ENCODE measurements around the gene PIKFYVE.

Gene PIKFYVE

DNA sequence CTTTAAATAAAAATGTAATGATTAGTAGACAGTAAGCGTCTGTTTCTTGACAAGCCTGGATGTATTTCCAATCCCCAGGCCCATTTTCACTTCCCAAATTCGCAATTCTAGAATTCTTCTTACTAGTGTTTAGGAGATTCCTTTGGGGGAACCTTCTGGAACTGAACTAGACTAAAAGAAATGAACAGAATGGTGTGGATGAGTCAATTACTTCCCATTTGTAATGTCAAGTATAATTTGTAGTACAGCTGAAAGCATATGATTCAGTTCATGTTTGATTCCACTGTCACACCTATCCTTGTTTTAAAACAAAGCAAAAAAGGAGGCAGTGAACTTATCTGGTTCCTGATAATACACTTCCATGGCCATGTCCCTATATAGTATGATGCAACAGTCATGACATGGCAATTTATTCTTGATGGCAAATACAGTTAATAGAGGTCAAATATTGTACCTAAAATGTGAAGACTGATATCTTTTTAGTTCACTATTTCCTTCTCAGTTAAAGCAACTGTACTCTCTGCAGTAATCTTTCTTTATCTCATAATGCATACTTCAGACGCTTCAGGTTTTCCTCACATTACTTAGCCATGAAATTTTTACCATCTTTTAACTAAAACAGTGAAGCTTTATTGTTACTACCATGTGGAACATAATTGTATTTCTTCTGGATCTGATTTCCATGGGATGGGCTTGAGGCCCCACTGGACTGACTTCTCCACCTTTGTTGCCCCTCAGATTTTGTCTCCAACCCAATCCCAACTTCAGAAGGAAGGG, 13.2 kb upstream of the PIKFYVE start:
- peak overlapping the region; percentile 96 for H3K4me3 ChIP-seq (ENCODE audit: low read depth, low read length)
- TF ChIP-seq POLR2A (IDR thresholded peaks at IDR 0.05; ENCODE audit: extremely low read depth, insufficient read length) = no peak
- TF ChIP-seq MYC (IDR thresholded peaks at IDR 0.05; ENCODE audit: low read depth, low read length) = no peak
- TF ChIP-seq, protein P1, sequence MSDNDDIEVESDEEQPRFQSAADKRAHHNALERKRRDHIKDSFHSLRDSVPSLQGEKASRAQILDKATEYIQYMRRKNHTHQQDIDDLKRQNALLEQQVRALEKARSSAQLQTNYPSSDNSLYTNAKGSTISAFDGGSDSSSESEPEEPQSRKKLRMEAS (IDR thresholded peaks at IDR 0.05; ENCODE audit: low read depth, low read length) = no peak
- TF ChIP-seq, protein P2, sequence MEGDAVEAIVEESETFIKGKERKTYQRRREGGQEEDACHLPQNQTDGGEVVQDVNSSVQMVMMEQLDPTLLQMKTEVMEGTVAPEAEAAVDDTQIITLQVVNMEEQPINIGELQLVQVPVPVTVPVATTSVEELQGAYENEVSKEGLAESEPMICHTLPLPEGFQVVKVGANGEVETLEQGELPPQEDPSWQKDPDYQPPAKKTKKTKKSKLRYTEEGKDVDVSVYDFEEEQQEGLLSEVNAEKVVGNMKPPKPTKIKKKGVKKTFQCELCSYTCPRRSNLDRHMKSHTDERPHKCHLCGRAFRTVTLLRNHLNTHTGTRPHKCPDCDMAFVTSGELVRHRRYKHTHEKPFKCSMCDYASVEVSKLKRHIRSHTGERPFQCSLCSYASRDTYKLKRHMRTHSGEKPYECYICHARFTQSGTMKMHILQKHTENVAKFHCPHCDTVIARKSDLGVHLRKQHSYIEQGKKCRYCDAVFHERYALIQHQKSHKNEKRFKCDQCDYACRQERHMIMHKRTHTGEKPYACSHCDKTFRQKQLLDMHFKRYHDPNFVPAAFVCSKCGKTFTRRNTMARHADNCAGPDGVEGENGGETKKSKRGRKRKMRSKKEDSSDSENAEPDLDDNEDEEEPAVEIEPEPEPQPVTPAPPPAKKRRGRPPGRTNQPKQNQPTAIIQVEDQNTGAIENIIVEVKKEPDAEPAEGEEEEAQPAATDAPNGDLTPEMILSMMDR (IDR thresholded peaks at IDR 0.05; ENCODE audit: low read depth, low read length) = no peak
- peak; percentile 39 for DNase-seq (ENCODE audit: low read depth)

DNA sequence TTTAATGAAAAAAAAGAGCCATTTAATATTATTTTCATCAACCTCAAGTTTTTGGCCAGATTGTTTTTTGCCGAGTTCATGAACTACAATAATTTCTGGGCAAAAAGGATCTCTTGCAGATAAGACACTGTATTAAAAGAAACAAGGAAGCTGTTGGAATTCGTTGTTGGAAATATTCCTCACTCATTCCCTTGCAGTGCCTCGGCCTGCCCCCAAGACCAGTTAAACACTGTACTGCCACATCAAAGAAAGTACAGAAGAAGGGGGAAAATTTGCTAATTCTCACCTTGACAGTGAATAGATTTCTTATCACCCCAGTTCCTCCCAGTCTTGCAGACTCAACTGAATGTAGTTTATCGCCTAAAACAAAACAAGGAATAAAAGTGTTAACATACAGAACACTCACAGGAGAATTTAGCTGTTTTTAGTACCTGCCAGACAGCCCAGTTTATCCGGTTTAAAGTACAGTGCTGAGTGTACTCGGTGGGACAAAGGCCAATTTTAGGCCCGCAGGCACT, 12.4 kb upstream of the PIKFYVE start:
- no peak for DNase-seq (ENCODE audit: low read depth)
- TF ChIP-seq, protein P2 (IDR thresholded peaks at IDR 0.05; ENCODE audit: low read depth, low read length) = no peak
- no peak for TF ChIP-seq MYC (IDR thresholded peaks at IDR 0.05; ENCODE audit: low read depth, low read length)
- peak overlapping the region; percentile 96 for H3K4me3 ChIP-seq (ENCODE audit: low read depth, low read length)

DNA sequence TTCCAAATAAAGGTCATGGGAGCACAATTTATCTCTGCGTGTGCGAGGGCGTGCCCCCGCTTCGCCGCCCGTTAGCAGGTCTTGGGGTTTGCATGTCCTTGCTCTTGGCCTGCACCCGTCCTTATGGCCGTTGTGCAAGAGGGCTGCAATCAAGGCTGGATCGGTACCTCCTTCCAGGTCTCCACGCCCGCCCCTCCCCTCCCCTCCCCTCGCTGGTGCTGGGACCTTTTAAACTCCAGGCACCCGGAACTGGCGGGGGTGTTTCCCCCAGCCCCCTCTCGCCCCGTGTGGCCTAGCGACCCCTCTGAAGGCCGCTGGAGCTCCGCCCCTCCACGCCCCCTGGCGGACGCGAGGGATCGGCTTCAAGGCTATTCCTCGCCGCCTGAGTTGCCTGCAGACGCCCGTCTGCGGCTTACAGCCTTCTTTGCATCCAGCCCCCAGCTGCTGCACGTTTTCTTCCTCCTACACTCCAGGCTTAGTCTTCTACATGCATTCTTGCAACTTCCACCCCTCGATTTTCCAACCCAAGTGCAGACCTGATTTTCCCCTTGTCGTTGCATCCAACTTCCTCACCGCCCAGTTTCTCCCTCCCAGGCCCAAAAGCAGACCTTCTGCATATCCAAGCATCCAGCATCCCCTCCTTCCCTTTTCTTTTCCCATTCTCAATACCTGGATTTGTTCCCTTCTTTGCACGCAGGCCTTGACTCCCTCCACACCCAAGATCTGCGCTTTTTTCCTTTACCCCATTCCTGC, 11.8 kb upstream of the PIKFYVE start:
- TF ChIP-seq MYC (IDR thresholded peaks at IDR 0.05; ENCODE audit: low read depth, low read length) = peak; percentile 65; the same call in 1 of the 2 replicates
- TF ChIP-seq, protein P2 (IDR thresholded peaks at IDR 0.05; ENCODE audit: low read depth, low read length) = peak; percentile 64
- TF ChIP-seq POLR2A (IDR thresholded peaks at IDR 0.05; ENCODE audit: extremely low read depth, insufficient read length) = no peak
- TF ChIP-seq, protein P1 (IDR thresholded peaks at IDR 0.05; ENCODE audit: low read depth, low read length) = peak; percentile 70; the same call in 1 of the 2 replicates
- peak; percentile 95 for DNase-seq (ENCODE audit: low read depth)
- H3K4me3 ChIP-seq (ENCODE audit: low read depth, low read length) = peak overlapping the region; percentile 96

DNA sequence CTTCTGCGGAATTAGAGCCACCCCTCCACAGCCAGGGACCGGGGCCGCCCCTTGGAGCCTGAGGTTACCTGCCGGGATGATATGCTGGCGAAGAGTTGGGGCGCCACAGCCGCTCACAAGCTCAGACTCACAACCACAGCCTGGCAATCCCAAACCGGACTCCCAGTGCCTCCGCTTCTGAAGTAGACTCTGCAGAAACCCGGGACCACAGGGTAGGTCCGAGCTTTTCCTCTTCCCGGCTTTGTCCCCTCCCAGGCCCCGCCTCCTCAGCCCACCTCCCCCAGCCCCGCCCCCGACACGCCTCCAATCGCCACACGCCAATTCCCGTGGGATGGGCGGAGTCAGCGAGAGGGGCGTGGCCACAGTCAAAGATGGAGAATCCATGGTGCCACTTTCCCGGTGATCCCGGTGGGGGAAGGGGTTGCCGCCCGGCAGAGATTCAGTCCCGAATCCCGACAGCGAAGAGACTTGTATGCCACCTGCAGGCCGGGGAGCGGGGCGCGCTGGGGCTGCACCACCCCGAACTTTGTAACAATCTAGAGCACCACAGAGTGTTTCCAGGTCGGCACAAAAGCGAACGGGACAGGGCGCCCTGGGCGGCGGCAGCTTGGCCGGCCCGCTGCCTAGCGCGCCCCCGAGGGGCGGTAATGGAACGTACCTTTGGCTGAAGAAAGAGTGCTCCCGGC, 11.0 kb upstream of the PIKFYVE start, which contains the start of gene IDH1:
TSS of gene IDH1 (minus strand) at position 201 of the 686 bp plus-strand sequence. CDS start 3,520 bp downstream, outside the sequence.
- peak; percentile 92 for DNase-seq (ENCODE audit: low read depth)
- TF ChIP-seq POLR2A (IDR thresholded peaks at IDR 0.05; ENCODE audit: extremely low read depth, insufficient read length) (peak; percentile 54), MYC (IDR thresholded peaks at IDR 0.05; ENCODE audit: low read depth, low read length) (no peak; the same call in 1 of the 2 replicates)
- TF ChIP-seq, protein P2 (IDR thresholded peaks at IDR 0.05; ENCODE audit: low read depth, low read length) = peak; percentile 71
- TF ChIP-seq, protein P1 (IDR thresholded peaks at IDR 0.05; ENCODE audit: low read depth, low read length) = no peak
- peak within 1 kb of the TSS; percentile 96 for H3K4me3 ChIP-seq (ENCODE audit: low read depth, low read length)

DNA sequence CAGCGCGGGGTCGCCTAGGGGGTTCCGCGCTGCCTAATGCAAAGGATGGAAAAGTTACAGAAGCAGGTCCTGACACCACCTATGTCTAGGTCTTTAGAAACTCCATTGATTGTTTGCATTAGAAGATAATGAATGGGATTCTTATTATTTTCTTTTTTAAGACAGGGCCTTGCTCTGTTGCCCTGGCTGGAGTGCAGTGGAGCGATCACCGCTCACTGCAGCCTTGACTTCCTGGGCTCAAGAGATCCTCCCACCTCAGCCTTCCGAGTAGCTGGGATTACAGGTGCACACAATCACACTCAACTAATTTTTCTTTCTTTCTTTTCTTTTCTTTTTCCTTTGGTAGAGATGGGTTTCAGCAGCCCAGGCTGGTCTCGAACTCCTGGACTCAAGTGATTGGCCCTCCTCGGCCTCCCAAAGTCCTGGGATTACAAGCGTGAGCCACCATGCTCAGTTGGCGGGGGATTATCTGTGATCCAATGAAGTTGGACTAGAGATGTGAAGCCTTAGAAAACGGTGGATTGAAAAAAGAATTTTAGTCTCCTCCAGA, 10.4 kb upstream of the PIKFYVE start:
- no peak for DNase-seq (ENCODE audit: low read depth)
- peak overlapping the region; percentile 96 for H3K4me3 ChIP-seq (ENCODE audit: low read depth, low read length)
- TF ChIP-seq, protein P2 (IDR thresholded peaks at IDR 0.05; ENCODE audit: low read depth, low read length) = no peak
- TF ChIP-seq MYC (IDR thresholded peaks at IDR 0.05; ENCODE audit: low read depth, low read length) = no peak
- TF ChIP-seq, protein P1 (IDR thresholded peaks at IDR 0.05; ENCODE audit: low read depth, low read length) = no peak
- TF ChIP-seq POLR2A (IDR thresholded peaks at IDR 0.05; ENCODE audit: extremely low read depth, insufficient read length) = no peak
